ENCODE measurements around the gene RFX7. TPM values are rescaled to one million over a fixed set of nuclear protein-coding genes. Genes with fewer than 3 reads are reported as not detected.

The RFX7 gene
- total RNA-seq, 2 donors from 2014 or later, result 10.6 to 15.4 TPM

DNA sequence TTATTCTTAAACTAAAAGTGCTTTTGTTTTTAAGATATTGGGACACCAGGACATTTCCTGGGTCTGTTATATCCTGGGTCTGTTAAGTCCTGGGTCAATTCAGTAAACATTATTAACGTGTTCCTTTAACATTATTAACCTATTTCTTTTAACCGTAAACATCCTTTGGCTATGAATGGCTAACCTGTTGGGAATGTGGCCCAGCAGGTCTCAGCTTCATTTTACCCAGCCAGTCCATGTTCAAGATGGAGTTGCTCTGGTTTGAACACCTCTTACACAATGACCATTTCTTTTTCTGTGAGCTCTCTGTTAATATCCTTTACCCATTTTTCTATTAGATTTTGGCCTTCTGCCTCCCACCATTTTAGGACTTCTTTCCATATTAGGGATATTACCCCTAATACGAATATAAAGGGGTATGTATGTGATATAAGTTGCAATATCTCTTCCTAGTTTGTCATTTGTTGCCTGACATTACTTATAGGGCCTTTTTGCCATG, 161.4 kb downstream of the RFX7 start:
- Histone ChIP-seq H3K4me3 (no peak overlapping the region), H3K9me3 (no peaks in the 10 kb centered on the region), H3K9ac (ENCODE audit: low read depth in 2 of 2, low read length in 2 of 2) (no peak overlapping the region), H3K36me3 (no peaks in the 10 kb centered on the region), H3K27ac (no peak overlapping the region), H3K4me1 (no peaks in the 10 kb centered on the region), H3K27me3 (no peaks in the 10 kb centered on the region)
- no peak for DNase-seq
- TF ChIP-seq, protein P1, sequence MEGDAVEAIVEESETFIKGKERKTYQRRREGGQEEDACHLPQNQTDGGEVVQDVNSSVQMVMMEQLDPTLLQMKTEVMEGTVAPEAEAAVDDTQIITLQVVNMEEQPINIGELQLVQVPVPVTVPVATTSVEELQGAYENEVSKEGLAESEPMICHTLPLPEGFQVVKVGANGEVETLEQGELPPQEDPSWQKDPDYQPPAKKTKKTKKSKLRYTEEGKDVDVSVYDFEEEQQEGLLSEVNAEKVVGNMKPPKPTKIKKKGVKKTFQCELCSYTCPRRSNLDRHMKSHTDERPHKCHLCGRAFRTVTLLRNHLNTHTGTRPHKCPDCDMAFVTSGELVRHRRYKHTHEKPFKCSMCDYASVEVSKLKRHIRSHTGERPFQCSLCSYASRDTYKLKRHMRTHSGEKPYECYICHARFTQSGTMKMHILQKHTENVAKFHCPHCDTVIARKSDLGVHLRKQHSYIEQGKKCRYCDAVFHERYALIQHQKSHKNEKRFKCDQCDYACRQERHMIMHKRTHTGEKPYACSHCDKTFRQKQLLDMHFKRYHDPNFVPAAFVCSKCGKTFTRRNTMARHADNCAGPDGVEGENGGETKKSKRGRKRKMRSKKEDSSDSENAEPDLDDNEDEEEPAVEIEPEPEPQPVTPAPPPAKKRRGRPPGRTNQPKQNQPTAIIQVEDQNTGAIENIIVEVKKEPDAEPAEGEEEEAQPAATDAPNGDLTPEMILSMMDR (IDR thresholded peaks at IDR 0.05), result no peak
- intact Hi-C loops (cut with DNase I), result no loop called here

DNA sequence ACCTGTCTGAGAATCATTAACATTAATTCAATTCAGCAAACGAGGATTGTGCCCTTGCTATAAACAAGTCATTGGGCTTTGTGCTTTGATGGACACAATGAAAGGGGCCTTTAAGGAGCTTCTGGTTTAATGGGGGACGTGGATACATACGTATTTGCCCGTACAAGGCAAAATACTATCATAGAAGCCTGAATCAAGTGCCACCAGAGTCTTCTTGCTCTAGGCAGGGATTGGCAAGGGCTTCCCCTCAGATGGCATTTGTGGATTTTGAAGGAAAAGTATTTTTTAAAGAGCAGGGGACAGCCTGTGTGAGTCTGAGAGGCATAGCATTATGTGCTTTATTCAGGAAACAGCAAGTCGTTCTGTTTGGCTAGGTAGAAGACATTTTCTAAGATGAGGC, 166.6 kb downstream of the RFX7 start:
- H3K36me3 ChIP-seq, result no peaks in the 10 kb centered on the region
- TF ChIP-seq, protein P1 (IDR thresholded peaks at IDR 0.05), result no peak

DNA sequence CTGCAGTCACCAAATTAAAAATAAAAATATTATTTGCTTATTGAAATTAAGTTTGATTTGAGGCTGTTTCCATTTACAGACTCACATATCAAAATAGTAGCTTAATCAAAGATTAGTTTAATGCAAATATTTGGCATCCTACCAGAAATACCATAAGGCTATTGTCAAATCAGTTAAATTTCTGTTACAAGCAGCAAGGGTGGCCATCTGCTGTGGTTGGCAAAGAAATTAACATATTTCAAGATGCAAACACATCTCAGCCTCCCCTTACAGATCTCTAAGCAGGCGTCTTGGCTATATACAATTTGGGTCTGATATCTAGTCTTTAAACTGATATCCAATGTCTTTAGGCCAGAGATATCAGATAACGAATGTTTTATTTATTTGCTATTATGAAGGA, 167.0 kb downstream of the RFX7 start:
- H3K4me1 ChIP-seq, result no peaks in the 10 kb centered on the region
- H3K27me3 ChIP-seq, result no peaks in the 10 kb centered on the region
- H3K9ac ChIP-seq (ENCODE audit: low read depth in 2 of 2, low read length in 2 of 2), result no peak overlapping the region
- TF ChIP-seq, protein P1 (IDR thresholded peaks at IDR 0.05), result no peak
- H3K27ac ChIP-seq, result no peak overlapping the region
- no peak for DNase-seq
- H3K9me3 ChIP-seq, result no peaks in the 10 kb centered on the region
- intact Hi-C loops (cut with DNase I), result no loop called here
- no peaks in the 10 kb centered on the region for H3K36me3 ChIP-seq
- H3K4me3 ChIP-seq, result no peak overlapping the region

More for the DNA sequence above, 166.6 kb downstream of the RFX7 start:
- H3K27ac ChIP-seq, result no peak overlapping the region
- H3K4me3 ChIP-seq, result no peak overlapping the region
- H3K27me3 ChIP-seq, result no peaks in the 10 kb centered on the region
- H3K4me1 ChIP-seq, result no peaks in the 10 kb centered on the region
- DNase-seq, result no peak
- H3K9ac ChIP-seq (ENCODE audit: low read depth in 2 of 2, low read length in 2 of 2), result no peak overlapping the region
- H3K9me3 ChIP-seq, result no peaks in the 10 kb centered on the region
- intact Hi-C loops (cut with DNase I), result no loop called here

DNA sequence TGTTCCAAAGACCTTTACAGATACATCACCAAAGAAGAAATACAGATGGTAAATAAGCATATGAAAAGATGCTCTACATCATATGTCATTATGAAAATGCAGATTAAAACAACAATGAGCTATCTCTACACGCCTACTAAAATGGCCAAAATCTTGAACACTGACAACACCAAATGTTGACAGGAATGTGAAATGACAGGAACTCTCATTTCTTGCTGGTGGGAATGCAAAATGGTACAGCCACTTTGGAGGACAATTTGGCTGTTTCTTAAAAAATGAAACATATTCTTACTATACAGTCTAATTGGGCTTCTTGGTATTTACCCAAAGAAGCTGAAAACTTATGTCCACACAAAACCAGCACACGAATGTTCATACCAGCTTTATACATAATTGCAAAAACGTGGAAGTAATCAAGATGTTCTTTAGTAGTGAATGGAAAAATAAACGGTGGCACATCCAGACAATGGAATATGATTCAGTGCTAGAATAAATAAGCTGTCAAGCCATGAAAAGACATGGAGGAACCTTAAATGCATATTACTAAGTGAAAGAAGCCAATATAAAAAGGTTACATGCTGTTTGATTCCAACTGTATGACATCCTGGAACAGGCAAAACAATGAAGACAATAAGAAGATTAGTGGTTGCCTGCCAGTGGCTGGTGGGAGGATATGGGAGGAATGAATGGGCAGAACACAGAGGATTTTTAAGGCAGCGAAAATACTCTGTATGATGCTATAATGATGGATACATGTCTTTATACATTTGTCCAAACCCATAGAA, 169.0 kb downstream of the RFX7 start:
- Histone ChIP-seq H3K9ac (ENCODE audit: low read depth in 2 of 2, low read length in 2 of 2) (no peak overlapping the region), H3K36me3 (no peaks in the 10 kb centered on the region), H3K9me3 (no peaks in the 10 kb centered on the region), H3K27ac (no peak overlapping the region), H3K4me3 (no peak overlapping the region), H3K27me3 (no peaks in the 10 kb centered on the region), H3K4me1 (no peaks in the 10 kb centered on the region)
- intact Hi-C loops (cut with DNase I), result no loop called here
- TF ChIP-seq, protein P1 (IDR thresholded peaks at IDR 0.05), result no peak
- DNase-seq, result no peak

DNA sequence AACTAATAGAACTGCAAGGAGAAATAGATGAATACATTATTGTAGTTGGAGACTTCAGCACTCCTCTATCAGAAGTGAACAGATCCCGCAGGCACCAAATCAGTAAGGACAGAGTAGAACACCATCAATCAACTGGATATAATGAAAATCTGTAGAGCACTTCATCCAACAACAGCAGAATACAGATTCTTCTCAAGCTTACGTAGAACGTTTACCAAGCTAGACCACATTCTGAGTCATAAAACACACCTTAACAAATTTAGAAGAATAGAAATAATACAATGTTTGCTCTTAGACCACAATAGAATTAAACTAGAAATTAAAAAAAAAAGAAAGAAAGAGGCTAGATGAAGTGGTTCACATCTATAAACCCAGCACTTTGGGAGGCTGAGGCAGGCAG, 179.5 kb downstream of the RFX7 start:
- Histone ChIP-seq H3K27me3 (no peaks in the 10 kb centered on the region), H3K4me3 (no peak overlapping the region), H3K4me1 (no peaks in the 10 kb centered on the region), H3K36me3 (no peaks in the 10 kb centered on the region), H3K27ac (no peak overlapping the region), H3K9ac (ENCODE audit: low read depth in 2 of 2, low read length in 2 of 2) (no peak overlapping the region), H3K9me3 (no peaks in the 10 kb centered on the region)
- intact Hi-C loops (cut with DNase I), result no loop called here
- no peak for DNase-seq
- TF ChIP-seq, protein P1 (IDR thresholded peaks at IDR 0.05), result no peak

Data from colonic mucosa (tissue), 4 donors.